Measurements from ENCODE around the gene CTAGE1.

DNA sequence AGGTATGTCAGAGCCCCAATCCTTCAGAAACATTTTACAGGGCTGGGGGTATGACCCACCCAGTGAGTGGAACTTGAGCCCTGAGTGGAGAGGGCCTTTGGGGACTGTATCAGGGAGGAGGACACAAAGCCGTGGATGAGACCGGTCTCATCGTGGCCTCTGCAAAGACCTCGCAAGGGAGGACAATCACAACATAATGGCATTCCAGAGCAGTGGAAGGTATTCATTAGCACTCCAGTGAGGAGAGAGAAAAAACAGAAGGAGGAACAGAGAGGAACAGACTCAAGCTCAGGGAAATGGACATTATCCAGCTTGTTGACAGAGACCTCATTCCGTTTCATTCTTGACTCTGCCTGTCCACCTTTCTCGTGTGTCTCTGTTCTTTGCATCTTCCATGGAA is 38.8 kb upstream of the CTAGE1 start:
- TF ChIP-seq, protein P1, sequence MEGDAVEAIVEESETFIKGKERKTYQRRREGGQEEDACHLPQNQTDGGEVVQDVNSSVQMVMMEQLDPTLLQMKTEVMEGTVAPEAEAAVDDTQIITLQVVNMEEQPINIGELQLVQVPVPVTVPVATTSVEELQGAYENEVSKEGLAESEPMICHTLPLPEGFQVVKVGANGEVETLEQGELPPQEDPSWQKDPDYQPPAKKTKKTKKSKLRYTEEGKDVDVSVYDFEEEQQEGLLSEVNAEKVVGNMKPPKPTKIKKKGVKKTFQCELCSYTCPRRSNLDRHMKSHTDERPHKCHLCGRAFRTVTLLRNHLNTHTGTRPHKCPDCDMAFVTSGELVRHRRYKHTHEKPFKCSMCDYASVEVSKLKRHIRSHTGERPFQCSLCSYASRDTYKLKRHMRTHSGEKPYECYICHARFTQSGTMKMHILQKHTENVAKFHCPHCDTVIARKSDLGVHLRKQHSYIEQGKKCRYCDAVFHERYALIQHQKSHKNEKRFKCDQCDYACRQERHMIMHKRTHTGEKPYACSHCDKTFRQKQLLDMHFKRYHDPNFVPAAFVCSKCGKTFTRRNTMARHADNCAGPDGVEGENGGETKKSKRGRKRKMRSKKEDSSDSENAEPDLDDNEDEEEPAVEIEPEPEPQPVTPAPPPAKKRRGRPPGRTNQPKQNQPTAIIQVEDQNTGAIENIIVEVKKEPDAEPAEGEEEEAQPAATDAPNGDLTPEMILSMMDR (IDR thresholded peaks at IDR 0.05): no peak
- TF ChIP-seq EZH2 (IDR thresholded peaks at IDR 0.05; ENCODE audit: borderline replicate concordance, insufficient read depth, low read depth, low read length, poor library complexity, severe bottlenecking): no peak
